ENCODE measurements around the gene PSKH1. TPM values are rescaled to one million over a fixed set of nuclear protein-coding genes. Genes with fewer than 3 reads are reported as not detected.

Gene PSKH1
- total and polyA plus RNA-seq, 2 experiments from 2014 or later: 11.5 to 23.6 TPM

DNA sequence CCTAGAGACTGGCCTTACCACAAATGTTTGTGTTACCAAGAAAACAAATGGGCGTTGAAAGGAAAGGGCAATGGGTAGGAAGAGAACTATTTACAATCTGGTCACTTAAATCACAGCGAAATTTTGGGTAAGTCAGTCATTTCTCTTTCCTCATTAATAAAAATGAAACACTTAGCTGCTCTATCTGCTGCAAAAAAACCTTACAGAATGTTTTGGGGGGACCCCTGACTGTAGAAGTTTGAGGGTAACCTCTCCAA, 47.1 kb upstream of the PSKH1 start:
- TF ChIP-seq EZH2phosphoT487 (IDR thresholded peaks at IDR 0.05; ENCODE audit: insufficient read depth, low read depth): no peak
- no peak for TF ChIP-seq EZH2 (IDR thresholded peaks at IDR 0.05; ENCODE audit: insufficient read depth, poor library complexity, severe bottlenecking)
- peak overlapping the region; percentile 96 for H3K4me3 ChIP-seq
- H4K20me1 ChIP-seq (ENCODE audit: insufficient read depth): 0 out of 2 replicates have a peak, but pooled peaks cover 3% of the 10 kb centered on the region
- H2AFZ ChIP-seq: peak overlapping the region; percentile 81
- H3K9me3 ChIP-seq (ENCODE audit: low read depth): no peaks in the 10 kb centered on the region
- peaks cover 44% of the 10 kb centered on the region for H3K4me1 ChIP-seq (ENCODE audit: insufficient read depth)
- peak overlapping the region; percentile 91 for H3K27ac ChIP-seq
- peaks cover 15% of the 10 kb centered on the region for H3F3A ChIP-seq (ENCODE audit: insufficient read depth)
- peak; percentile 17 for DNase-seq
- peaks cover 75% of the 10 kb centered on the region for H3K79me2 ChIP-seq (ENCODE audit: insufficient read depth)
- in situ Hi-C loops (cut with MboI): no loop called here
- peak overlapping the region; percentile 99 for H3K9ac ChIP-seq
- peak overlapping the region; percentile 83 for H3K4me2 ChIP-seq (ENCODE audit: unreplicated experiment)
- H3K9me2 ChIP-seq (ENCODE audit: insufficient read depth): no peaks in the 10 kb centered on the region
- 3 to 6% methylated on average over 2 of the region's 2 CpGs for WGBS, 2 experiments (ENCODE audit: low coverage in 1 of 2, low lambda C conversion rate in 2 of 2, missing lambda C conversion rate in 2 of 2)
- no peaks in the 10 kb centered on the region for H3K27me3 ChIP-seq (replicated peaks; ENCODE audit: insufficient read depth)
- no peaks in the 10 kb centered on the region for H3K36me3 ChIP-seq (ENCODE audit: low read depth)

DNA sequence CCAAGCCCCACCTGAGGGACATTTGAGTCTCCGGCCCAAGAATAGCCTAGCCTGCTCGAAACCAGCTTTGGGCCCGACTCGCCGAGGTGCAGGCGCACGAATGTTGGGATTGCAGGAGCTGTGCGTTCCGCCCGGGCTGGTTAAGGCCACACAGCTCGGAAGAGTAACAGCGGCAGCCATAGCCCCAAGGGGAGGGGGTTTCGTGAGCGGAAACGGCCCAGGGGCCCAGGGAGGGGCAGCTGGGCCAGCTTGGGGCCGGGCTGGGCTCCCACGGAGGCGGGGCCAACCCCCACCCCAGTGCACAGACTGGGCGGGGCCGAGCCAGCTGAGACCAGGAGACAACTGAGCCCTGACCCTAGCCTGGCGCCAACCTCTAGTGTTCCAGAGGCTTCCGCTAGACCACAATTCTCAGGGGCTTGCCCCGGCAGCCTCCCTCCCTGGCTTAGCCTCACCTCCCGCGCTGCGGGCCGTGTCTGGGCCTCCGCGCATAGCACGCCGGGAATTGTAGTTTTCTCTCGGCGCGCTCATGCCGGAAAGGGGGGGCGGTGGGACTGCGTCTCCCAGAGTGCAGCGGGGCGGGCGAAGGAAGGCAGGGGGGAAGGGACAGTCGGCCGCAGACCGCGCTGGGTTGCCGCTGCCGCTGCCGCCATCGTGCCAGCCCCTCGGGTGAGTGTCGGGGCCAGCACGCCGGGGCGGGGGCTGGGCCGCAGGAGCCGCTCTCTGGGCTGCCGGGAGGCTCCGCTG, 46.6 kb upstream of the PSKH1 start, which contains the start of gene NUTF2:
TSS of gene NUTF2 (plus strand) at position 614 of the 744 bp plus-strand sequence. CDS start 18,198 bp downstream, outside the sequence.
- peaks cover 15% of the 10 kb centered on the region for H3F3A ChIP-seq (ENCODE audit: insufficient read depth)
- DNase-seq: peak; percentile 97
- H3K9me2 ChIP-seq (ENCODE audit: insufficient read depth): no peaks in the 10 kb centered on the region
- peak within 1 kb of the TSS; percentile 88 for H3K4me2 ChIP-seq (ENCODE audit: unreplicated experiment)
- peak within 1 kb of the TSS; percentile 96 for H3K4me3 ChIP-seq
- no peaks in the 10 kb centered on the region for H3K27me3 ChIP-seq (replicated peaks; ENCODE audit: insufficient read depth)
- H3K4me1 ChIP-seq (ENCODE audit: insufficient read depth): peaks cover 40% of the 10 kb centered on the region
- TF ChIP-seq EZH2phosphoT487 (IDR thresholded peaks at IDR 0.05; ENCODE audit: insufficient read depth, low read depth) (no peak), EZH2 (IDR thresholded peaks at IDR 0.05; ENCODE audit: insufficient read depth, poor library complexity, severe bottlenecking) (no peak)
- 1 to 3% methylated on average over 26 to 38 of the region's 57 CpGs for WGBS, 2 experiments (ENCODE audit: low coverage in 1 of 2, low lambda C conversion rate in 2 of 2, missing lambda C conversion rate in 2 of 2)
- peak within 1 kb of the TSS; percentile 99 for H3K9ac ChIP-seq
- peak within 1 kb of the TSS; percentile 81 for H2AFZ ChIP-seq
- peaks cover 80% of the 10 kb centered on the region for H3K79me2 ChIP-seq (ENCODE audit: insufficient read depth)
- 0 out of 2 replicates have a peak, but pooled peaks cover 4% of the 10 kb centered on the region for H4K20me1 ChIP-seq (ENCODE audit: insufficient read depth)
- in situ Hi-C loops (cut with MboI): no loop called here
- H3K9me3 ChIP-seq (ENCODE audit: low read depth): no peaks in the 10 kb centered on the region
- H3K36me3 ChIP-seq (ENCODE audit: low read depth): no peaks in the 10 kb centered on the region
- peak within 1 kb of the TSS; percentile 91 for H3K27ac ChIP-seq

DNA sequence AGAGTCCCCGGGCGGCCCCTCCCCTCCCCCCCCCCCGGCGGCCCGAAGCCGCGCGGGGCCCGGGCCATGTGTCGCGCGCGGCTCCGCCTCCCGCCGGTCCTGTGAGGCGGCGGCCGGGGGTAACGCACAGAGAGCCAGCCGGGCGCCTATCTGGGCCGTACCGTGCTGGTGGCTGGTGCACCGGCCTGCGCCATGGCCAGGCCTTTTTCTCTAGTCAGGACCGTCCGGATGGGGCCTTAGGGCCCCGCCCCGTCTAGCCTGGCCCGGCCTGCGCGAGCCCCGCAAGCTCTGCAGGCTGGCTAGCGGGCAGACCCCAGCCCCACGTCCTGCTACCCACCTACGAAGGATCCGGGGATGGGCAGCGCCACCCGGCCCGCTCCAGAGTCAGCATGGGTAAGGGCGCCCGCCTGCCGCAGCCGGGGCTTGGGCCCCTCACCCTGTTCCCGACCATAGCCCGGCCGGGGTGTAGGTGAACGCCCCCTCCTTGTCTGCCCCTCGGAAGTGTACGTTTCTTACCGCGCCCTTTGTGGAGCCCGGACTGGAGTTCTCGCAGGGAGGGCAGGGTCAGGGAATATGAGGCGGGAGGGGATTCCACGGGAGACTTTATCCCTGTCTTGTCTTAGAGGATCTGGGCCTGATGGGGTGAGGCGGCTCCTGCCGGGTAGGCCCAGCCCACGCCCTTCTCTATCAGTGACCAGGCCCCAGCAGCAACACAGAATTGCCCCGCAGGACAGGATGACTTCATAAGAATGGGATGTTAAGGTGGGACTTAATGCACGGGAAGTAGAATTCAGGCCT, 45.8 kb upstream of the PSKH1 start, which contains the start of gene CENPT:
TSS of gene CENPT (minus strand) at position 630 of the 798 bp plus-strand sequence. CDS start 13,834 bp downstream, outside the sequence.
- 0 out of 2 replicates have a peak, but pooled peaks cover 4% of the 10 kb centered on the region for H4K20me1 ChIP-seq (ENCODE audit: insufficient read depth)

DNA sequence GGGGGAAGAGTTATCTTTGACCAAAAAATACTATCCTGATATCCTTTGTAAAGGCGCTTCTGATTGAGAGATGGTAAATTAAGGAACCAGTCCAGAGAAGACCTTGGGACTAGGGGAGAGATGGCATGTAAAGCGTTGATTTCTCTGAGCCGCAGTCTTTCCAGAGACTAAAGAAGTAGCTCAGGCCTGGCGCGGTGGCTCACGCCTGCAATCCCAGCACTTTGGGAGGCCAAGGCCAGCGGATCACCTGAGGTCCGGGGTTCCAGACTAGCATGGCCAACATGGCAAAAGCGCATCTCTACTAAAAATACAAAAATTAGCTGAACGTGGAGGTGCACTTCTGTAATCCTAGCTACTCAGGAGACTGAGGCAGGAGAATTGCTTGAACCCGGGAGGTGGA, 44.9 kb upstream of the PSKH1 start:
- H3K4me1 ChIP-seq (ENCODE audit: insufficient read depth): peaks cover 38% of the 10 kb centered on the region
- H3K4me3 ChIP-seq: peak overlapping the region; percentile 96
- H3K4me2 ChIP-seq (ENCODE audit: unreplicated experiment): peak overlapping the region; percentile 88
- H3K27me3 ChIP-seq (replicated peaks; ENCODE audit: insufficient read depth): no peaks in the 10 kb centered on the region
- H2AFZ ChIP-seq: no peak overlapping the region
- peaks cover 94% of the 10 kb centered on the region for H3K79me2 ChIP-seq (ENCODE audit: insufficient read depth)
- H3K9me2 ChIP-seq (ENCODE audit: insufficient read depth): no peaks in the 10 kb centered on the region
- in situ Hi-C loops (cut with MboI): no loop called here
- WGBS, 2 experiments (ENCODE audit: low coverage in 1 of 2, low lambda C conversion rate in 2 of 2, missing lambda C conversion rate in 2 of 2): 82 to 85% methylated on average over 11 of the region's 11 CpGs
- H4K20me1 ChIP-seq (ENCODE audit: insufficient read depth): 0 out of 2 replicates have a peak, but pooled peaks cover 4% of the 10 kb centered on the region
- no peak for TF ChIP-seq EZH2 (IDR thresholded peaks at IDR 0.05; ENCODE audit: insufficient read depth, poor library complexity, severe bottlenecking)
- no peak for TF ChIP-seq EZH2phosphoT487 (IDR thresholded peaks at IDR 0.05; ENCODE audit: insufficient read depth, low read depth)
- peaks cover 14% of the 10 kb centered on the region for H3F3A ChIP-seq (ENCODE audit: insufficient read depth)
- no peaks in the 10 kb centered on the region for H3K9me3 ChIP-seq (ENCODE audit: low read depth)
- peak overlapping the region; percentile 91 for H3K27ac ChIP-seq
- no peaks in the 10 kb centered on the region for H3K36me3 ChIP-seq (ENCODE audit: low read depth)
- peak overlapping the region; percentile 99 for H3K9ac ChIP-seq
- DNase-seq: no peak

More for the DNA sequence above, 45.8 kb upstream of the PSKH1 start, which contains the start of gene CENPT:
- 1% methylated on average over 30 to 44 of the region's 62 CpGs for WGBS, 2 experiments (ENCODE audit: low coverage in 1 of 2, low lambda C conversion rate in 2 of 2, missing lambda C conversion rate in 2 of 2)
- Histone ChIP-seq H3K27me3 (replicated peaks; ENCODE audit: insufficient read depth) (no peaks in the 10 kb centered on the region), H3K4me3 (peak within 1 kb of the TSS; percentile 96), H3K9me2 (ENCODE audit: insufficient read depth) (no peaks in the 10 kb centered on the region), H3K9me3 (ENCODE audit: low read depth) (no peaks in the 10 kb centered on the region), H3K4me2 (ENCODE audit: unreplicated experiment) (peak within 1 kb of the TSS; percentile 88), H3K36me3 (ENCODE audit: low read depth) (no peaks in the 10 kb centered on the region), H3F3A (ENCODE audit: insufficient read depth) (peaks cover 15% of the 10 kb centered on the region), H3K79me2 (ENCODE audit: insufficient read depth) (peaks cover 88% of the 10 kb centered on the region), H2AFZ (peak within 1 kb of the TSS; percentile 81), H3K27ac (peak within 1 kb of the TSS; percentile 91), H3K9ac (peak within 1 kb of the TSS; percentile 99), H3K4me1 (ENCODE audit: insufficient read depth) (peaks cover 39% of the 10 kb centered on the region)
- in situ Hi-C loops (cut with MboI): no loop called here
- TF ChIP-seq EZH2phosphoT487 (IDR thresholded peaks at IDR 0.05; ENCODE audit: insufficient read depth, low read depth) (no peak), EZH2 (IDR thresholded peaks at IDR 0.05; ENCODE audit: insufficient read depth, poor library complexity, severe bottlenecking) (no peak)
- peak; percentile 87 for DNase-seq
